Pancreas (tissue), 10 donors: Measurements from ENCODE around the gene PTPN20. TPM values are rescaled to one million over a fixed set of nuclear protein-coding genes. Genes with fewer than 3 reads are reported as not detected.

ENCODE experiments used
- ATAC-seq, 4 donors: fragments of 200-7000 bp; cut with Tn5 transposase; one replicate each; pipeline versions ENCODE4 v1.8.0 to v1.9.1; 2020; ENCODE audit warnings: mild to moderate bottlenecking in 4 of 4, moderate library complexity in 4 of 4
- DNase-seq, 6 donors: peaks; one replicate each; pipeline ENCODE4 v3.0.0-alpha.2; 2020
- FAIRE-seq: peaks from 2 replicates; lab custom pipeline; 2012; peaks lifted over from hg19 to GRCh38; lab: Jason Lieb, UNC
- H3K27ac ChIP-seq, 4 donors: fragments of 200-600 bp; sonication (generic); 1 replicate in 3 of 4; 2 replicates in 1 of 4; pipeline versions ENCODE4 v1.5.0 to v1.8.0; 2020
- H3K27me3 ChIP-seq, 4 donors: fragments of 200-600 bp; one replicate each; pipeline ENCODE4 v1.8.0; 2021
- H3K36me3 ChIP-seq, 3 donors: fragments of 200-600 bp; sonication (generic) in 1 of 3; one replicate each; pipeline versions ENCODE4 v1.5.0 to v1.8.0; 2020 to 2021
- H3K4me1 ChIP-seq, 3 donors: fragments of 200-600 bp; one replicate each; pipeline ENCODE4 v1.8.0; 2021
- H3K4me3 ChIP-seq, 4 donors: fragments of 200-600 bp; sonication (generic) in 2 of 4; one replicate each; pipeline versions ENCODE4 v1.5.0 to v1.8.0; 2020 to 2021
- H3K9me3 ChIP-seq, 4 donors: fragments of 200-600 bp; one replicate each; pipeline ENCODE4 v1.8.0; 2021
- WGBS, 2 donors: extraction: QIAGEN DNeasy Blood & Tissue Kit; methylation state at CpG; one replicate each; pipeline ENCODE4 v1.1.7; 2013; 5-methylcytosine and 5-hydroxymethylcytosine counted together
- intact Hi-C, 3 donors: fragments of 100-400 bp; cut with DNase I; formaldehyde crosslinking; loops; one replicate each; pipeline versions ENCODE4 v1.11.1 to v1.14.2; 2022
- polyA plus RNA-seq, 2 donors: library from polyadenylated mRNA; stranded (reverse); fragments of 200-250 nt; gene quantifications; one replicate each; pipeline ENCODE4 v1.2.3, GENCODE V29; 2013
- total RNA-seq, 6 donors: library from RNA; stranded (reverse); fragmentation: NEBNext Ultra II Directional in 4 of 6; extraction: Animal tissue kit (Norgen Biotek cat#: 25700) in 4 of 6; gene quantifications; one replicate each; pipeline versions ENCODE4 v1.2.1 to v1.2.4, GENCODE V29; 2021 to 2023
- TF ChIP-seq, protein P1 (sequence below), 4 donors: fragments of 200-600 bp; sonication (generic) in 3 of 4; IDR thresholded peaks; one replicate each; pipeline versions ENCODE4 v1.5.0 to v1.8.0; 2021; ENCODE audit warnings: antibody characterized with exemption in 4 of 4
- donor health status: healthy with polysubstance abuse.
- donor health status: DM: no; HTN: no; CAD: no; lungs with moderate emphysema.
- donor health status: DM: no; HTN: no; CAD: no.
- donor health status: control.
- donor health status: control.
- donor health status: Bipolar disorder and iron deficiency.
- donor health status: DM: yes; HTN: yes; CAD: no.
- donor health status: DM: no; HTN: no; CAD: no.
- donor health status: DM: no; HTN: no; CAD: no.
- donor health status: DM: yes; HTN: yes; CAD: no.

PTPN20 gene
- total and polyA plus RNA-seq, 8 donors = 1.4 to 8.3 (median 3.2) TPM

GRCh38 chr10:47031901-47032465 lies 120.8 kb downstream of the PTPN20 start:
- TF ChIP-seq, protein P1, sequence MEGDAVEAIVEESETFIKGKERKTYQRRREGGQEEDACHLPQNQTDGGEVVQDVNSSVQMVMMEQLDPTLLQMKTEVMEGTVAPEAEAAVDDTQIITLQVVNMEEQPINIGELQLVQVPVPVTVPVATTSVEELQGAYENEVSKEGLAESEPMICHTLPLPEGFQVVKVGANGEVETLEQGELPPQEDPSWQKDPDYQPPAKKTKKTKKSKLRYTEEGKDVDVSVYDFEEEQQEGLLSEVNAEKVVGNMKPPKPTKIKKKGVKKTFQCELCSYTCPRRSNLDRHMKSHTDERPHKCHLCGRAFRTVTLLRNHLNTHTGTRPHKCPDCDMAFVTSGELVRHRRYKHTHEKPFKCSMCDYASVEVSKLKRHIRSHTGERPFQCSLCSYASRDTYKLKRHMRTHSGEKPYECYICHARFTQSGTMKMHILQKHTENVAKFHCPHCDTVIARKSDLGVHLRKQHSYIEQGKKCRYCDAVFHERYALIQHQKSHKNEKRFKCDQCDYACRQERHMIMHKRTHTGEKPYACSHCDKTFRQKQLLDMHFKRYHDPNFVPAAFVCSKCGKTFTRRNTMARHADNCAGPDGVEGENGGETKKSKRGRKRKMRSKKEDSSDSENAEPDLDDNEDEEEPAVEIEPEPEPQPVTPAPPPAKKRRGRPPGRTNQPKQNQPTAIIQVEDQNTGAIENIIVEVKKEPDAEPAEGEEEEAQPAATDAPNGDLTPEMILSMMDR (IDR thresholded peaks at IDR 0.05) = no peak
- peak in 2 of 6 donors; percentile 5 to 30 for DNase-seq
- H3K4me1 ChIP-seq = no peaks in the 10 kb centered on the region
- ATAC-seq = peak in 3 of 4 donors; percentile 15 to 40 (median 29)
- H3K4me3 ChIP-seq = no peak overlapping the region
- WGBS, 2 donors = 82 to 87% methylated on average over 7 of the region's 7 CpGs
- no peak for FAIRE-seq
- no peaks in the 10 kb centered on the region for H3K9me3 ChIP-seq
- H3K27ac ChIP-seq = no peak overlapping the region
- H3K27me3 ChIP-seq = no peaks in the 10 kb centered on the region
- H3K36me3 ChIP-seq = no peaks in the 10 kb centered on the region
- intact Hi-C loops = loop anchor here in 1 of 3 donors (10.0 kb wide), 1 partner anchor 293 kb away; the partner anchor contains the start of gene GDF2

DNA sequence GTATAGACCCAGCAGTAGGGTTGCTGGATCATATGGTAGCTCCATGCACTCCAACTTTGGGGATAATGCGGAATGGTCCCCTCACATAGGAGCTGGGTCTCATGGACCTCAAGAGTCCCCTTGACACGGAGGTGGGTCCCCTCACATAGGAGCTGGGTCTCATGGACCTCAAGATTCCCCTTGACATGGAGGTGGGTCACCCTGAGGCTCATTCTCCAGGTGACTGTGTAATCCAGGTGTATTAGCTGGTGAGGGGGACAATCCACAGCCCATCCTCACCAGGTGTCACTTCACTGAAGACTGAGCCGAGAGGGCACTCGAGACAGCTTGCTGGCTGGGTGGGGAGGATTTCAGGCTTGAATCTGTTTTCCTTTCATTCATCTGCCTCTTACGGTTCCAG lies 121.9 kb downstream of the PTPN20 start:
- Histone ChIP-seq H3K36me3 (no peaks in the 10 kb centered on the region), H3K4me1 (no peaks in the 10 kb centered on the region), H3K27ac (no peak overlapping the region), H3K27me3 (no peaks in the 10 kb centered on the region), H3K9me3 (no peaks in the 10 kb centered on the region), H3K4me3 (no peak overlapping the region)
- intact Hi-C loops = loop anchor here in 1 of 3 donors (10.0 kb wide), 1 partner anchor 292 kb away; the partner anchor contains the start of gene GDF2
- FAIRE-seq (no peak), DNase-seq (peak in 1 of 6 donors; percentile 18), ATAC-seq (no peak)
- WGBS, 2 donors = 75 to 78% methylated on average over 5 of the region's 5 CpGs
- TF ChIP-seq, protein P1 (IDR thresholded peaks at IDR 0.05) = no peak

DNA sequence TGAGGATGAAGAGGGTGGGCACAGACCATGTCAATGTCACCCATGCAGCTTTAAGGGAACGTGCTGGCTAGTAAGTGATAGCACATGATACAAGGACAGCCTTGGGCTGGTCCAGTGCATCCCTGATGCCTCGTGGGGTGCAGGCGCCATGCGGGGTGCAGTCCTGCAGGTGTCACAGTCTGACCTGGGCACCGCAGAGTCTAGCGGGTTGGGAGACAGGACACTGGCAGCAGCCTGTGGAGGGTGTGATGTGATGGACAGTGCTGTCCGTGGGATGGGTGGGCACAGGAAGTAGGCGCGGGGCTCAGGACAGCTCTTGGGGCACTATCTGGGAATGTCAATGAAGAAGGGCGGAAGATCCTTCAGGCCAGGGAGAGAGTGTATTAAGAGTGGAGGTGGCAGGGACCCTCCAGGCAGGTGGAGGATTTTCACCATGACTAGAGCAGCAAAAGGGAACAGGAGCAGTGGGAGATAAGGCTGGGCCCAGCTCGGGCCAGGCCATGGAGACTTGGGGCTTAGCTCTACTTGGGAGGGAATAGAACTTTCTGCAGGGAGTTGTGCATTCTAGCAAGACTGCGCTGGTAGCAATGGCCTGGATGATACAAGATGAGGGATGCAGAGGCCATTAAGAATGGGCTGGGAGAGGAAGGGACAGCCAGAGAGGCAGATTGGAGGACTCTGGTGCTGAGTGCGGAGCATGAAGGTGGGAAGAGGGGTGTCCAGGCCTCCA lies 122.5 kb downstream of the PTPN20 start:
- WGBS, 2 donors = 83 to 88% methylated on average over 13 of the region's 13 CpGs
- H3K4me3 ChIP-seq = no peak overlapping the region
- no peaks in the 10 kb centered on the region for H3K4me1 ChIP-seq
- intact Hi-C loops = loop anchor here in 1 of 3 donors (10.0 kb wide), 1 partner anchor 291 kb away; the partner anchor contains the start of gene GDF2
- H3K9me3 ChIP-seq = no peaks in the 10 kb centered on the region
- H3K27me3 ChIP-seq = no peaks in the 10 kb centered on the region
- no peaks in the 10 kb centered on the region for H3K36me3 ChIP-seq
- DNase-seq (peak in 2 of 6 donors; percentile 38 to 42), ATAC-seq (no peak), FAIRE-seq (no peak)
- TF ChIP-seq, protein P1 (IDR thresholded peaks at IDR 0.05) = no peak
- H3K27ac ChIP-seq = no peak overlapping the region

- Histone ChIP-seq H3K27ac (no peak overlapping the region), H3K4me3 (no peak overlapping the region), H3K27me3 (no peaks in the 10 kb centered on the region), H3K36me3 (no peaks in the 10 kb centered on the region), H3K9me3 (no peaks in the 10 kb centered on the region), H3K4me1 (no peaks in the 10 kb centered on the region)
- no peak for FAIRE-seq
- WGBS, 2 donors = 61 to 69% methylated on average over 9 of the region's 9 CpGs
- TF ChIP-seq, protein P1 (IDR thresholded peaks at IDR 0.05) = no peak
- DNase-seq = peak in 1 of 6 donors; percentile 25
- ATAC-seq = no peak
- intact Hi-C loops = loop anchor here in 1 of 3 donors (10.0 kb wide), 1 partner anchor 290 kb away; the partner anchor contains the start of gene GDF2
These were observed 123.3 kb downstream of the PTPN20 start for GRCh38 chr10:47034441-47035051.
